Vagina (tissue), 2 donors: Measurements from ENCODE around the gene CD40LG. TPM values are rescaled to one million over a fixed set of nuclear protein-coding genes. Genes with fewer than 3 reads are reported as not detected.

Source experiments
- DNase-seq, 2 donors: peaks; one replicate each; pipeline ENCODE4 v3.0.0-alpha.2; 2017; ENCODE audit errors: extremely low spot score in 2 of 2
- H3K27ac ChIP-seq: fragments of 200-600 bp; sonication (generic); one replicate; pipeline ENCODE4 v1.5.1; 2019
- H3K27me3 ChIP-seq: fragments of 200-600 bp; sonication (generic); one replicate; pipeline ENCODE4 v1.5.1; 2019
- H3K36me3 ChIP-seq, 2 donors: fragments of 200-600 bp; sonication (generic); one replicate each; pipeline ENCODE4 v1.5.1; 2017 to 2019
- H3K4me1 ChIP-seq: fragments of 200-600 bp; sonication (generic); one replicate; pipeline ENCODE4 v1.5.1; 2019
- H3K4me3 ChIP-seq, 2 donors: fragments of 200-600 bp; sonication (generic); 1 replicate in 1 of 2; 2 replicates in 1 of 2; pipeline ENCODE4 v1.5.1; 2016 to 2019
- H3K9me3 ChIP-seq: fragments of 200-600 bp; sonication (generic); one replicate; pipeline ENCODE4 v1.5.1; 2019
- POLR2A ChIP-seq, 2 donors: fragments of 450-650 bp; IDR thresholded peaks; one replicate each; pipeline ENCODE4 v1.6.1; 2017; ENCODE audit warnings: antibody characterized with exemption in 2 of 2, mild to moderate bottlenecking in 2 of 2, moderate library complexity in 2 of 2
- POLR2AphosphoS5 ChIP-seq, 2 donors: sonication (generic); formaldehyde crosslinking; IDR thresholded peaks; one replicate each; pipeline ENCODE4 v1.9.0; 2017; ENCODE audit warnings: antibody characterized with exemption in 2 of 2, mild to moderate bottlenecking in 2 of 2, low read depth in 1 of 2; ENCODE audit not compliant: insufficient read depth in 1 of 2
- intact Hi-C: fragments of 100-400 bp; cut with DNase I; formaldehyde crosslinking; loops from one replicate; pipeline ENCODE4 v1.15.1; 2023
- total RNA-seq: library from RNA; depleted of rRNA; stranded (reverse); fragments of >200 nt; gene quantifications from one replicate; pipeline ENCODE4 v1.2.3, GENCODE V29; 2016
- TF ChIP-seq, protein P1 (sequence below), 3 experiments: fragments of 450-650 bp in 2 of 3; fragments of 200-600 bp in 1 of 3; sonication (generic) in 1 of 3; IDR thresholded peaks; one replicate each; pipeline ENCODE4 v1.5.1; 2017 to 2019; ENCODE audit warnings: antibody characterized with exemption in 3 of 3, mild to moderate bottlenecking in 2 of 3, moderate library complexity in 2 of 3

The CD40LG gene
- total RNA-seq, 1 donor from 2014 or later: not detected

DNA sequence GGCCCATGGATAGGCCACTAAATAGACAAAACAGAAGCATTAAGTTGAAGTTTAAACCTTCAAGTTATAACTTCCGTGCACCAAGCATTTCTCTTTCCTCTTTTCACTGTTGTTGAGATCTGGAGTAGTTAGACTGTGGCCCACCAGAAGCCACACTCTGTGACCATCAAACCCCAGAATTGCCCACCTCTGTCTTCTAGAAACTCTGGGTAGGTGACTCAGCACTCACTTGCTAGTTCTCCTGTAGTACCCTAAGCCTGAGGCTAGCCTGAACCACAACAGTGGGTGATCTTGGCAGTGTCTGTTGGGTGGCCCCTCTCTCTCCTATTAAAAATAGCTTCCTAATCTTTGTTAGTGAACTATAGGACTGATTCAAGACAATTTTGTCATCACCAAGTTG is 24.6 kb upstream of the CD40LG start:
- intact Hi-C loops: no loop called here
- Histone ChIP-seq H3K27ac (no peak overlapping the region), H3K36me3 (no peaks in the 10 kb centered on the region), H3K4me3 (no peak overlapping the region), H3K9me3 (no peaks in the 10 kb centered on the region), H3K4me1 (no peaks in the 10 kb centered on the region), H3K27me3 (no peaks in the 10 kb centered on the region)
- no peak for DNase-seq
- TF ChIP-seq POLR2A (IDR thresholded peaks at IDR 0.05) (no peak), POLR2AphosphoS5 (IDR thresholded peaks at IDR 0.05; ENCODE audit: insufficient read depth in 1 of 2, low read depth in 1 of 2) (no peak)

DNA sequence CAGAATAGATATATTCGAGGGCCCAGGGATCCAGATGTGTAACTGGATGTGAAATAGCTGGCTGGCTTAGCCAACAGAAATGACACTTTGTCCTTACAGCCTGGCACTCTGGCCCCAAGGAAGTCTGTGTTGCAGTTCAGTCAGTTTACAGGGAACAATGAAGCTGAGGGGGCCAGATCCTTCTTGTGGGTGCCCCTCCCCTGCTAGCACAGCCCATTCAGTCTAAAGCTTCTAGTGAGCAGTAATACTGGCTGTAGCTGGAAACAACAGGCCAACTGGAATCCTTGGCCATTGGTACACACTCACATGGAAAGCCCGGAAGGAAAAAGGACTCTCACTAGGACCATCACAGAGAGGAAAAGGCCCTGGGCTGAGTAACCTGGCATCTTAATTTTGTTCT is 22.7 kb upstream of the CD40LG start:
- intact Hi-C loops: no loop called here
- TF ChIP-seq POLR2A (IDR thresholded peaks at IDR 0.05) (no peak), POLR2AphosphoS5 (IDR thresholded peaks at IDR 0.05; ENCODE audit: insufficient read depth in 1 of 2, low read depth in 1 of 2) (no peak)
- TF ChIP-seq, protein P1, sequence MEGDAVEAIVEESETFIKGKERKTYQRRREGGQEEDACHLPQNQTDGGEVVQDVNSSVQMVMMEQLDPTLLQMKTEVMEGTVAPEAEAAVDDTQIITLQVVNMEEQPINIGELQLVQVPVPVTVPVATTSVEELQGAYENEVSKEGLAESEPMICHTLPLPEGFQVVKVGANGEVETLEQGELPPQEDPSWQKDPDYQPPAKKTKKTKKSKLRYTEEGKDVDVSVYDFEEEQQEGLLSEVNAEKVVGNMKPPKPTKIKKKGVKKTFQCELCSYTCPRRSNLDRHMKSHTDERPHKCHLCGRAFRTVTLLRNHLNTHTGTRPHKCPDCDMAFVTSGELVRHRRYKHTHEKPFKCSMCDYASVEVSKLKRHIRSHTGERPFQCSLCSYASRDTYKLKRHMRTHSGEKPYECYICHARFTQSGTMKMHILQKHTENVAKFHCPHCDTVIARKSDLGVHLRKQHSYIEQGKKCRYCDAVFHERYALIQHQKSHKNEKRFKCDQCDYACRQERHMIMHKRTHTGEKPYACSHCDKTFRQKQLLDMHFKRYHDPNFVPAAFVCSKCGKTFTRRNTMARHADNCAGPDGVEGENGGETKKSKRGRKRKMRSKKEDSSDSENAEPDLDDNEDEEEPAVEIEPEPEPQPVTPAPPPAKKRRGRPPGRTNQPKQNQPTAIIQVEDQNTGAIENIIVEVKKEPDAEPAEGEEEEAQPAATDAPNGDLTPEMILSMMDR (IDR thresholded peaks at IDR 0.05): no peak
- no peak overlapping the region for H3K4me3 ChIP-seq
- H3K4me1 ChIP-seq: no peaks in the 10 kb centered on the region
- no peak for DNase-seq
- H3K27ac ChIP-seq: no peak overlapping the region
- no peaks in the 10 kb centered on the region for H3K27me3 ChIP-seq
- no peaks in the 10 kb centered on the region for H3K9me3 ChIP-seq
- no peaks in the 10 kb centered on the region for H3K36me3 ChIP-seq

DNA sequence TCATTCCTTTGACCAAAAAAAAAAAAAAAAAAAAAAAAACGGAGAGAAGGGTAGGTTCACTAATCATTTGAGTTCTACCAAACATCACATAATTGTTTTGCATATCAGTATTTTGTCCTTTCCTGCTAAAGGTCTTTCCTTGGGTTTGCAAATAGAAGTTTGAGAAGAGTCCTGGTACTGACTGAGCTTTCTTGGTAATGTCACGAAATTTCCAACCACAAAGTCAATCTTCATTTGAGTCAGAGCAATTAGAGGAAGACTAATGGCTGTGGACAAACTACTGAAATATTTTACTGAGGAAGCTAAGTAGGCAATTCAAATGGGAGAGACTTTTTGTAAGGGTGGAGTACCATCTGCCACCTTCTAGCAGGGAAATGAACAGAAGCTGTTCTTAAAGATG is 21.7 kb upstream of the CD40LG start:
- H3K9me3 ChIP-seq: no peaks in the 10 kb centered on the region
- H3K4me3 ChIP-seq: no peak overlapping the region

DNA sequence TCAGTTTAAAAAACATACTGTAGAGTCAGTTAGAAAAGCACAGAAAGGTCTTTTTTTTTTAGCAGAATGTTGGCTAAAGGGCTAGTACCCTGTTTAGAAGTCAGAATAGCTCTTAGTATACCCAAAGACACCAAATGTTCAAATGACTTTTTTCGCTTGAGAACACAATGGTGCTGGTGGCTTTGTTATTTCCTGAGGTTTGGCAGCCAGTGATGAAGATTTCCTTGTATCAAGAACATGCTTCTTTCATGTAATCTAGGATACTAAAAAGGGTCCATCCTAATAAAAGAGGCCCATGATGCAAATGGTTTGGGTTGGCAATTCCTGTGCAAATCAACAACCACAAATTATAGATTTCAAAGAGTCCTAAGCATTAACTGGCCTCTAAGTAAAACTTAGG is 21.1 kb upstream of the CD40LG start:
- Histone ChIP-seq H3K27ac (no peak overlapping the region), H3K4me3 (no peak overlapping the region), H3K9me3 (no peaks in the 10 kb centered on the region), H3K4me1 (no peaks in the 10 kb centered on the region), H3K36me3 (no peaks in the 10 kb centered on the region), H3K27me3 (no peaks in the 10 kb centered on the region)
- no peak for DNase-seq
- TF ChIP-seq POLR2A (IDR thresholded peaks at IDR 0.05) (no peak), POLR2AphosphoS5 (IDR thresholded peaks at IDR 0.05; ENCODE audit: insufficient read depth in 1 of 2, low read depth in 1 of 2) (no peak)
- TF ChIP-seq, protein P1 (IDR thresholded peaks at IDR 0.05): no peak
- intact Hi-C loops: no loop called here

More for the DNA sequence above, 21.7 kb upstream of the CD40LG start:
- no peaks in the 10 kb centered on the region for H3K27me3 ChIP-seq
- DNase-seq: no peak
- intact Hi-C loops: no loop called here
- H3K4me1 ChIP-seq: no peaks in the 10 kb centered on the region
- no peaks in the 10 kb centered on the region for H3K36me3 ChIP-seq
- H3K27ac ChIP-seq: no peak overlapping the region
- TF ChIP-seq POLR2AphosphoS5 (IDR thresholded peaks at IDR 0.05; ENCODE audit: insufficient read depth in 1 of 2, low read depth in 1 of 2): no peak
- TF ChIP-seq, protein P1 (IDR thresholded peaks at IDR 0.05): no peak
- no peak for TF ChIP-seq POLR2A (IDR thresholded peaks at IDR 0.05)

DNA sequence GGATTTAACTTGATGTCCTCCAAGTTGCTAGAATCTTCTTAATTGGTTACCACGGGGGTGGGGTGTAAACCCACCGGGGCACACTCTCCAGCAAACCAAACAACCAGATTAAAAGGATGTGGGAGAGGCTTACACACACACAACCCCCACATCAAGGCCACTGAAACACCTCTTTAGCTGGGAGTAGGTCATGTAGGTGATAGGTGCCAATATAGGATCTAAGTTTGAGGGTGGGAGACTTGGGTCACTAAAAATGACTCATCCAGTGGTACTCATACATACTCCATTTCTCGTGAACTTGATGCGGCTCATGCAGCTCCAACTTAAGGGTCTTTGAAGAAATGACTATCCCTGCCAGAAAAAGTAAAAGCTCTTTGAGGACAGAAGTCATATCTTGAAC is 20.5 kb upstream of the CD40LG start:
- Histone ChIP-seq H3K36me3 (no peaks in the 10 kb centered on the region), H3K27me3 (no peaks in the 10 kb centered on the region), H3K4me3 (no peak overlapping the region), H3K27ac (no peak overlapping the region), H3K4me1 (no peaks in the 10 kb centered on the region), H3K9me3 (no peaks in the 10 kb centered on the region)
- no peak for TF ChIP-seq POLR2A (IDR thresholded peaks at IDR 0.05)
- TF ChIP-seq, protein P1 (IDR thresholded peaks at IDR 0.05): no peak
- TF ChIP-seq POLR2AphosphoS5 (IDR thresholded peaks at IDR 0.05; ENCODE audit: insufficient read depth in 1 of 2, low read depth in 1 of 2): no peak
- intact Hi-C loops: no loop called here
- no peak for DNase-seq
